SW 1271 (cell line): ENCODE measurements around the gene NCAPD2.

Source experiments
- DNase-seq, 2 experiments: peaks; one replicate each; lab custom pipeline; 2025; lab: John Stamatoyannopoulos, UW

The NCAPD2 gene

DNA sequence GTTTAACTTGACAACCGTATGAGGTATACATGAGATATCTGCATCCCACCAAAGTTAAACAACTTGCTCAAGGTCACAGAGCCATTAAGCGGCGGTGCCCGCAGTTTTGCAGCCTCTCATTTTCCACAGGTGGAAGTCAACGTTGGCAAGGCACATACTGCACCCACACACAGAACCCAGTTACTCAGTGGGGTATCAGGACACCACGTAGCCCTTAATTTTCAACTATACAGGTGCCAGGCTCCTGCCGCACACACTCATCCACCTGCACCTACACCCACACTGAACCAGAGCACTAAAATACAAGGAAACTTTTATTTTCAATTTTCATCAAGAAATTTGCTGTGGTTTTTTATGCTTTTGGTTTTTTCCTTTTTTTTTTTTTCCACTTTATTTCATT, 75.9 kb downstream of the NCAPD2 start:
- no peak for DNase-seq

DNA sequence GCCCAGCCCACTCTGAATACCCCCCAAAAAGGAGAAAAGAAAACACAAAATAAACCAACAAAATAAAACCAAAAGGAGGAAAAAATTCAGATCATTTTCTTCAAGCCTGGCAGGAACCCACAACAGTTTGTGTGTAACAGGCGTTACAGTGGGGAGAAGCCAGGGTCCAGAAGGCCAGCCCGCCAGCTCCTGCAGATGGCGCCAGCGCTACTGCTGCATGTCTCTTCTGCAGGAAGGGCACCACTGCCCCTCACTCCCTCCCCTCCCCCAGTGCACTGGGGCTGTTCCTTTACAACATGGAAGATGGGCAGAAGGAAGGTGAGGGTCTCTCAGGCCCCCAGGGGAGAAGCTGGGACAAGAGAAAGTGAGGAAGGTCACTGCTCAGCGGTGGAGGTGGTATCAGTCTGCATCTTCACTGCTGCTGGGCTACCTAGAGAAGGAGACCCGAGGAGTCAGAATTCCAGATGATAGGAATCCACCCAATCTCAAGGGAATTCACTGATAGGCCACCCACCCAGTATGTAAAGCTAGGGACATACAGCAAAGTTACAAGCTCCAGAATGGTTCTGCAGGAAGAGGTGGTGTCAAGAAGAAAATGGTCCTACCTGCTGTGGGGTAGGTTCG, 76.5 kb downstream of the NCAPD2 start:
- DNase-seq: peak in 1 of 2 experiments; percentile 42

DNA sequence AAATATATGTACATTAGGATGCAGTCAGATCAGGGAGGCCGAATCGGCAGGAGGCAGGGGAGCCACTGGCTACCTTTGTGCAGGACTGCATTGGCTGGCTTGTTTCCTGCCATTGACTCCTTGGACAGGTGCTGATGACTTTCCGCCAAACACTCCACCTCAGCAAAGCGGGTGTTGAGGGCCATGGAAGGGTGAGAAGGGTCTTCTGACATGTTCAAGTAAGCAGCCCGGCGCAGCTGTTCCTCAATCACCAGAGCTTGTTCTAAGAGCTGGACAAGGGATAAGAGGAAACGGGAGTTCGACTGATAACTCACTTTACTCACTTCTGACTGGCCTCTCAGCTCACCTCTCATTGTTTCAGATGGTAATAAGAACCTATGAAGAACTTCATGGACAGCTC, 79.1 kb downstream of the NCAPD2 start:
- no peak for DNase-seq

DNA sequence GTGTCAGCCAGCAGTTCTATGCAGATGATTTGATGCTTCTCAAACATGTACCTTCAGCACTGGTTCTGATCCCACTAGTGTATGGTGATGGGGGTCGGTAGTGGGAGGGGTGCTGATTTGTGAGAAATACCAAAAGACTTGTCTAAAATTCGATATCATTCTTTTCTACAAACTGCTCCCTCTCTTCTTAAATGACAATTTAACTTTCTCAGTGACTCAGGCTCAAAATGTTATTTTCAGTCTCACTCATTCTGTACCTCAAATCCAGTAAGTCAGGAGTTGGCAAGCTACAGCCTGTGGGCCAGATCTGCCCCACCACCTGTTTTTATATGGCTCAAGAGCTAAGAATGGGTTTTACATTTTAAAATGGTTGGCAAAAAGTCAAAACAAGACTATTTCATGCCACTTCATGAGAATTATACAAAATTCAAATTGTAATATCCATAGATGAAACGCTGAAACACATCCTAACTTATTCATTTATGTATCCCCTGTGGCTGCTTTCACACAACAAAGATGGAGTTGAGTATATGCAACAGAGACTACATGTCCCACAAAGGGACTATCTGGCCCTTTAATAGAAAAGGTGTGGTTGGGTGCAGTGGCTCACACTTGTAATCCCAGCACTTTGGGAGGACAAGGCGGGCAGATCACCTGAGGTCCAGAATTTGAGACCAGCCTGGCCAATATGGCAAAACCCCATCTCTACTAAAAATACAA, 80.8 kb downstream of the NCAPD2 start:
- no peak for DNase-seq

DNA sequence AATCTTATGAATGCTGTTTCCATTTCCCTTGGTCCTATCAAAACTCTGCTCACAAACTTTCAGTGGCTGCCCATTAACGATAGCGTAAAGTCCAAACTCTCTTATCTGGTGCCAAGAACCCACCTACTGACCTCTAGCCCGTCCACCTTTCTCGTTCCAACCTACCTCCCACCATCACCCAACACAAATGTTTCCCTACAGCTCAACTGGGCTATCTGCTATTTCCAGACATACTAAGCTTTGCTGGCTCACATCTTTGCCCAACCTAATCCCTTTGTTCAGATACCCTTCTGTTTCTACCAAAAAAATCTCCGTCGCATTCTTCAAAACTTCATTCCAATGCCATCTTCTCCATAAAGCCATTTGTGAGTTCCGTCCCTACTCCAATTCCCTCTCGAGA, 81.7 kb downstream of the NCAPD2 start:
- DNase-seq: no peak
